SJCRH30 (cell line): ENCODE measurements around the gene PIK3CB. TPM values are rescaled to one million over a fixed set of nuclear protein-coding genes. Genes with fewer than 3 reads are reported as not detected.
"Not testable (repeated sequence)": the region's sequence is repeated elsewhere in the genome, so short reads cannot be mapped to it uniquely, and the experiment has no call there.

ENCODE experiments used
- DNase-seq, 2 experiments: peaks; one replicate each; pipeline ENCODE4 v3.0.0-alpha.2; 2015 to 2020
- H3K27ac ChIP-seq: fragments of 250-450 bp; sonication (Bioruptor Pico); 2 replicates; pipeline ENCODE4 v1.5.1; 2020; ENCODE audit warnings: mild to moderate bottlenecking, moderate library complexity
- H3K27me3 ChIP-seq: fragments of 250-450 bp; sonication (Bioruptor Pico); 2 replicates; pipeline ENCODE4 v1.5.1; 2020; ENCODE audit warnings: mild to moderate bottlenecking, moderate library complexity
- H3K36me3 ChIP-seq: fragments of 250-450 bp; sonication (Bioruptor Pico); 2 replicates; pipeline ENCODE4 v1.5.1; 2020; ENCODE audit warnings: mild to moderate bottlenecking, moderate library complexity
- H3K4me1 ChIP-seq: fragments of 250-450 bp; sonication (Bioruptor Pico); 2 replicates; pipeline ENCODE4 v1.5.1; 2020; ENCODE audit warnings: mild to moderate bottlenecking, moderate library complexity
- H3K4me3 ChIP-seq: fragments of 250-450 bp; sonication (Bioruptor Pico); 2 replicates; pipeline ENCODE4 v1.5.1; 2020; ENCODE audit warnings: mild to moderate bottlenecking, moderate library complexity
- H3K9me3 ChIP-seq: fragments of 250-450 bp; sonication (Bioruptor Pico); replicated peaks from 2 replicates; pipeline ENCODE4 v1.5.1; 2020; ENCODE audit warnings: mild to moderate bottlenecking, moderate library complexity
- total RNA-seq: library from RNA; depleted of rRNA; stranded (reverse); fragments of >200 nt; shearing (Covaris generic); gene quantifications from 2 replicates; pipeline ENCODE4 v1.2.3, GENCODE V29; 2014; rRNA removed

PIK3CB gene
- total RNA-seq, 1 experiment from 2014 or later: 5.6 TPM

- no peak for DNase-seq
- no peaks in the 10 kb centered on the region for H3K4me1 ChIP-seq
- H3K27me3 ChIP-seq: no peaks in the 10 kb centered on the region
- H3K36me3 ChIP-seq: peaks cover 1% of the 10 kb centered on the region; the same call in 1 of the 2 replicates
- no peak overlapping the region for H3K27ac ChIP-seq
- no peaks in the 10 kb centered on the region; the same call in 1 of the 2 replicates for H3K9me3 ChIP-seq
- H3K4me3 ChIP-seq: no peak overlapping the region
Observed at GRCh38 chr3:138638641-138639040, 196.1 kb downstream of the PIK3CB start.

GRCh38 chr3:138629526-138629925, 205.2 kb downstream of the PIK3CB start:
- no peaks in the 10 kb centered on the region for H3K9me3 ChIP-seq

GRCh38 chr3:138625707-138626365, 208.9 kb downstream of the PIK3CB start:
- DNase-seq: no peak
- no peaks in the 10 kb centered on the region for H3K27me3 ChIP-seq

More at GRCh38 chr3:138629526-138629925, 205.2 kb downstream of the PIK3CB start:
- Histone ChIP-seq H3K4me3 (no peak overlapping the region), H3K27ac (no peak overlapping the region), H3K36me3 (peaks cover 6% of the 10 kb centered on the region; the same call in 1 of the 2 replicates), H3K4me1 (no peaks in the 10 kb centered on the region), H3K27me3 (no peaks in the 10 kb centered on the region)
- DNase-seq: no peak

GRCh38 chr3:138624518-138624917, 210.2 kb downstream of the PIK3CB start:
- Histone ChIP-seq H3K4me3 (no peak overlapping the region), H3K36me3 (peaks cover 5% of the 10 kb centered on the region; the same call in 1 of the 2 replicates), H3K27me3 (no peaks in the 10 kb centered on the region), H3K27ac (no peak overlapping the region), H3K9me3 (no peaks in the 10 kb centered on the region), H3K4me1 (no peaks in the 10 kb centered on the region)
- no peak for DNase-seq

More at GRCh38 chr3:138625707-138626365, 208.9 kb downstream of the PIK3CB start:
- H3K27ac ChIP-seq: no peak overlapping the region
- no peaks in the 10 kb centered on the region for H3K9me3 ChIP-seq
- no peak overlapping the region for H3K4me3 ChIP-seq
- H3K4me1 ChIP-seq: no peaks in the 10 kb centered on the region
- peaks cover 5% of the 10 kb centered on the region; the same call in 1 of the 2 replicates for H3K36me3 ChIP-seq

GRCh38 chr3:138620431-138620830, 214.3 kb downstream of the PIK3CB start:
- Histone ChIP-seq H3K4me1 (no peaks in the 10 kb centered on the region), H3K27me3 (no peaks in the 10 kb centered on the region), H3K9me3 (no peaks in the 10 kb centered on the region), H3K27ac (no peak overlapping the region), H3K4me3 (no peak overlapping the region), H3K36me3 (peaks cover 2% of the 10 kb centered on the region; the same call in 1 of the 2 replicates)
- no peak for DNase-seq

- Histone ChIP-seq H3K4me3 (no peak overlapping the region), H3K27me3 (no peaks in the 10 kb centered on the region), H3K9me3 (no peaks in the 10 kb centered on the region), H3K4me1 (no peaks in the 10 kb centered on the region), H3K36me3 (no peaks in the 10 kb centered on the region; the same call in 1 of the 2 replicates), H3K27ac (no peak overlapping the region)
- DNase-seq: no peak
Observed at GRCh38 chr3:138615462-138615861, 219.3 kb downstream of the PIK3CB start.

GRCh38 chr3:138609898-138610266, 224.8 kb downstream of the PIK3CB start:
- no peak for DNase-seq
- H3K4me3 ChIP-seq: peak overlapping the region; percentile 69

GRCh38 chr3:138608322-138609135, 226.2 kb downstream of the PIK3CB start, which contains the start of gene FAIM:
Gene FAIM (plus strand): TSS chr3:138608771. CDS start chr3:138619727, 10,956 bp downstream.
- peak; percentile 79 to 83 for DNase-seq
- Histone ChIP-seq H3K4me1 (peaks cover 6% of the 10 kb centered on the region; the same call in 1 of the 2 replicates), H3K27ac (peak within 1 kb of the TSS; percentile 71), H3K4me3 (peak within 1 kb of the TSS; percentile 69), H3K36me3 (no peaks in the 10 kb centered on the region), H3K9me3 (no peaks in the 10 kb centered on the region), H3K27me3 (no peaks in the 10 kb centered on the region)

More at GRCh38 chr3:138609898-138610266, 224.8 kb downstream of the PIK3CB start:
- H3K36me3 ChIP-seq: no peaks in the 10 kb centered on the region
- H3K27me3 ChIP-seq: no peaks in the 10 kb centered on the region
- H3K9me3 ChIP-seq: no peaks in the 10 kb centered on the region
- no peak overlapping the region for H3K27ac ChIP-seq
- H3K4me1 ChIP-seq: peaks cover 6% of the 10 kb centered on the region; the same call in 1 of the 2 replicates

GRCh38 chr3:138604106-138604595, 230.6 kb downstream of the PIK3CB start:
- H3K27me3 ChIP-seq, H3K27ac ChIP-seq, DNase-seq, H3K4me1 ChIP-seq, H3K4me3 ChIP-seq, H3K36me3 ChIP-seq, H3K9me3 ChIP-seq: not testable (repeated sequence)

Other genes starting within 250 kb of the PIK3CB start
- 43.5 and 48.8 TPM in 2 replicates for gene CEP70, start 240.7 kb downstream of the PIK3CB start, total RNA-seq
- gene FAIM, start 226.2 kb downstream of the PIK3CB start, total RNA-seq: 26.6 TPM in 2 replicates
- 0.42 and 0.89 TPM in 2 replicates for gene FOXL2, start 112.2 kb upstream of the PIK3CB start, total RNA-seq
- 0.23 and 0.34 TPM in 2 replicates for gene FOXL2NB, start 112.3 kb upstream of the PIK3CB start, total RNA-seq
- not detected in 2 replicates for gene PRR23A, start 171.3 kb upstream of the PIK3CB start, total RNA-seq
- gene PRR23B, start 186.0 kb upstream of the PIK3CB start, total RNA-seq: not detected in 2 replicates
- not detected in 2 replicates for gene PRR23C, start 210.0 kb upstream of the PIK3CB start, total RNA-seq